ENCODE data around the gene UNC13B. TPM values are rescaled to one million over a fixed set of nuclear protein-coding genes. Genes with fewer than 3 reads are reported as not detected.

UNC13B gene
- total RNA-seq, 1 donor: 25.3 TPM

DNA sequence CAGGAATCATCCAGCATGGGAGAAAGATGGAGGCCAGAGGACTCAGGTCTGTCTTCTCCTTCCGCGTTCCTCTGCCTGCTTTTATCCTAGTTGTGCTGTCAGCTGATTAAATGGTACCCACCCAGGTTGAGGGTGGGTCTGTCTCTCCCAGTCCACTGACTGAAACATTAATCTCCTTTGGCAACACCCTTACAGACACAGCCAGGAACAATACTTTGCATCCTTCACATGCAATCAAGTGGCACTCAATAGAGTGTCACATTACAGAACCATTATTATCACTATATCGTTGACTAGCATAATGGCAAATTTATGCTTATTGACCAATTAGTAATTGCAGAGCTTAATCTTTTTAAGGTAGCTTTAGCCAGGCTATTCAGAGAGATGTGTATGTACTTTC lies 64.8 kb downstream of the UNC13B start:
- H3K36me3 ChIP-seq (ENCODE audit: insufficient read depth, low read length): no peaks in the 10 kb centered on the region
- peaks cover 2% of the 10 kb centered on the region for H3K9me3 ChIP-seq (ENCODE audit: low read depth, low read length)
- TF ChIP-seq CTCF (IDR thresholded peaks at IDR 0.05; ENCODE audit: extremely low read depth, low read depth, low read length): no peak
- H3K27ac ChIP-seq (ENCODE audit: low read depth, low read length): no peak overlapping the region
- H3K4me2 ChIP-seq (ENCODE audit: insufficient read depth, low read length): no peak overlapping the region
- H4K20me1 ChIP-seq (ENCODE audit: insufficient read depth, low read length): peaks cover 2% of the 10 kb centered on the region
- DNase-seq (ENCODE audit: insufficient read length, low spot score, missing footprints): no peak
- H3K79me2 ChIP-seq (ENCODE audit: insufficient read depth, low read length): peaks cover 4% of the 10 kb centered on the region
- H3K27me3 ChIP-seq (ENCODE audit: insufficient read depth, low read length): no peaks in the 10 kb centered on the region
- no peak overlapping the region for H3K4me3 ChIP-seq (ENCODE audit: insufficient read depth, low read length)
- H2AFZ ChIP-seq (ENCODE audit: low read length): no peak overlapping the region
- no peaks in the 10 kb centered on the region for H3K4me1 ChIP-seq (ENCODE audit: insufficient read depth, low read length)

- TF ChIP-seq CTCF (IDR thresholded peaks at IDR 0.05; ENCODE audit: extremely low read depth, low read depth, low read length): no peak
- no peak for DNase-seq (ENCODE audit: insufficient read length, low spot score, missing footprints)
These were observed 65.5 kb downstream of the UNC13B start for GRCh38 chr9:35227284-35227683.

DNA sequence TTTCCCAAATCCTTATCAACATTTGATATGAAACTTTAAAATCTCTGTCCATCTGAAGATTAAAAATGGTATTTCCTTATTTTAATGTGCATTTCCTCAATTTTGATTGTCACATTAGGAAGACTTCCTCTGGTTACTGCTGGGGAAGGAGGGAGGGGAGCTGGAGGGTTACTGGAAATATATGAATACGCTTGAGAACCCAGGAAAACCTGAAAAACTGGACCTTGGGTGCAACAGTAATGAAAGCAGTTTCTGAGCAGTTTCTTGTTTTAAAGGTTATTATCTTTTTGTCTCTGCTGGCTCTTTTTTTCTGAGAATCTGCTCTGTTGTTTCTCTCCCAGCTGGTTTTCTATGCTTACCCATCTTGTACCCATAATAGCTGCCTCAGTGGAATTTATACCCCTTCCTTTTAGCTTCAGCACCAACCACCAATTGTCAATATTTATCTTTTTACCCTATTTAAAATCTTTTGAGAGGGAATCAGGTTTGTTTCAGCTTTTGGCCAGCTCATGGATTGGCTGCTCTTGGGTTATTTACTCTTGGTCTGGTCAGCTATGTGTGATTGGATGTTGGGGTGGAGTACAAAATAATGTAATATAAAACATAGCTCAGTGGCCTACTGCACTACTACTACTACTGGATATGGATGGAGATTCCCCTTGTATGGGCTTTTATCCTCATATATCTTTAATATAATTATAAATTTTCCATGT lies 67.4 kb downstream of the UNC13B start:
- H3K36me3 ChIP-seq (ENCODE audit: insufficient read depth, low read length): no peaks in the 10 kb centered on the region
- H3K27me3 ChIP-seq (ENCODE audit: insufficient read depth, low read length): no peaks in the 10 kb centered on the region
- no peak overlapping the region for H3K4me3 ChIP-seq (ENCODE audit: insufficient read depth, low read length)
- no peaks in the 10 kb centered on the region for H3K4me1 ChIP-seq (ENCODE audit: insufficient read depth, low read length)
- H4K20me1 ChIP-seq (ENCODE audit: insufficient read depth, low read length): peaks cover 2% of the 10 kb centered on the region
- H3K9me3 ChIP-seq (ENCODE audit: low read depth, low read length): no peaks in the 10 kb centered on the region
- H3K4me2 ChIP-seq (ENCODE audit: insufficient read depth, low read length): no peak overlapping the region
- TF ChIP-seq CTCF (IDR thresholded peaks at IDR 0.05; ENCODE audit: extremely low read depth, low read depth, low read length): no peak
- peaks cover 4% of the 10 kb centered on the region for H3K79me2 ChIP-seq (ENCODE audit: insufficient read depth, low read length)
- no peak for DNase-seq (ENCODE audit: insufficient read length, low spot score, missing footprints)
- H3K27ac ChIP-seq (ENCODE audit: low read depth, low read length): no peak overlapping the region
- no peak overlapping the region for H2AFZ ChIP-seq (ENCODE audit: low read length)

More at GRCh38 chr9:35227284-35227683, 65.5 kb downstream of the UNC13B start:
- H2AFZ ChIP-seq (ENCODE audit: low read length): no peak overlapping the region
- H4K20me1 ChIP-seq (ENCODE audit: insufficient read depth, low read length): peaks cover 2% of the 10 kb centered on the region
- H3K27ac ChIP-seq (ENCODE audit: low read depth, low read length): no peak overlapping the region
- no peak overlapping the region for H3K4me2 ChIP-seq (ENCODE audit: insufficient read depth, low read length)
- H3K27me3 ChIP-seq (ENCODE audit: insufficient read depth, low read length): no peaks in the 10 kb centered on the region
- no peaks in the 10 kb centered on the region for H3K36me3 ChIP-seq (ENCODE audit: insufficient read depth, low read length)
- no peak overlapping the region for H3K4me3 ChIP-seq (ENCODE audit: insufficient read depth, low read length)
- H3K4me1 ChIP-seq (ENCODE audit: insufficient read depth, low read length): no peaks in the 10 kb centered on the region
- H3K9me3 ChIP-seq (ENCODE audit: low read depth, low read length): peaks cover 2% of the 10 kb centered on the region
- H3K79me2 ChIP-seq (ENCODE audit: insufficient read depth, low read length): peaks cover 4% of the 10 kb centered on the region

DNA sequence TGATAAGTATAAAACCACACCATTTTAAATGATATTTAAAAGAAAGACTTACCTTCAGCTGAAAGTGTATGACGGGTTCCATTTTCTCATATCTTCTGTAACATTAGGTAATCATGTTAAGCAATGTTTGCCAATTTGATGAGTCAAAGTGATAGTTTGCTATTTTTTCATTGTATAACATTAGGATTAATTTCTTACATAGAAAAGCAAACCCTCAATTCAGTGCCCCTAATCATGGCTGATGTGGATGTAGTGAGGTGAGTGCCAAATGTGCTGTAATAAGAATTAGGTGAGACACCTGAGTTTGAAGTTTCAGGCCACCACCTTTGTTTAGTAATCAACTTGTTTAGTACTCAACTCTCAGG lies 68.0 kb downstream of the UNC13B start:
- no peak for TF ChIP-seq CTCF (IDR thresholded peaks at IDR 0.05; ENCODE audit: extremely low read depth, low read depth, low read length)
- no peaks in the 10 kb centered on the region for H3K4me1 ChIP-seq (ENCODE audit: insufficient read depth, low read length)
- no peaks in the 10 kb centered on the region for H3K9me3 ChIP-seq (ENCODE audit: low read depth, low read length)
- no peak overlapping the region for H3K4me2 ChIP-seq (ENCODE audit: insufficient read depth, low read length)
- peaks cover 2% of the 10 kb centered on the region for H4K20me1 ChIP-seq (ENCODE audit: insufficient read depth, low read length)
- H3K27me3 ChIP-seq (ENCODE audit: insufficient read depth, low read length): no peaks in the 10 kb centered on the region
- H2AFZ ChIP-seq (ENCODE audit: low read length): no peak overlapping the region
- DNase-seq (ENCODE audit: insufficient read length, low spot score, missing footprints): peak; percentile 64
- H3K27ac ChIP-seq (ENCODE audit: low read depth, low read length): no peak overlapping the region
- no peaks in the 10 kb centered on the region for H3K36me3 ChIP-seq (ENCODE audit: insufficient read depth, low read length)
- peaks cover 4% of the 10 kb centered on the region for H3K79me2 ChIP-seq (ENCODE audit: insufficient read depth, low read length)
- no peak overlapping the region for H3K4me3 ChIP-seq (ENCODE audit: insufficient read depth, low read length)
